ENCODE data around the gene TPCN1.

TPCN1 gene

GRCh38 chr12:113221181-113221996 is at the start of gene TPCN1:
Gene TPCN1 (plus strand): TSS chr12:113221464. CDS start chr12:113226853, 5,389 bp downstream.
- peak; percentile 99 to 100 for DNase-seq

GRCh38 chr12:113171543-113171942 is 49.7 kb upstream of the TPCN1 start:
- no peak for DNase-seq

DNA sequence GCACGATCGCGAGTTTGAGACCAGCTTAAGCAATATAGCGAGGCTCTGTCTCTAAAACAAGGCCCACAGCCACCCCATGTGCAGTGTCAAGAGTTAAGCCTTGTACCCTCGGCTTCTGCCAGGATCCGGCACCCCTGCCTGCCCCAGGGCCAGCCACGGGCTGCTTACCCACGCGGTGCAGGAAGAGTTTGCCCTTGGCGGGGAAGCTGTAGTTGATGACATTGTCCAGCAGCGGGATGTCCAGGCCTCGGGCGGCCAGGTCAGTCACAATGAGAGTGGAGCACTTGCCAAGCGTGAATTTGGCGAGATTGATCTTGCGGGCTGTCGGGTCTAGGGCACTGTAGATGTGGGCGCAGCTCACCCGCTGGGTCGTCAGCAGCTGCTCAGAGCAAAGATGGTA is 49.1 kb upstream of the TPCN1 start:
- no peak for DNase-seq

- no peak for DNase-seq
Observed at GRCh38 chr12:113173081-113173698, 48.1 kb upstream of the TPCN1 start.

- DNase-seq: peak in 1 of 2 experiments; percentile 62
Observed at GRCh38 chr12:113174461-113175384, 46.5 kb upstream of the TPCN1 start.

DNA sequence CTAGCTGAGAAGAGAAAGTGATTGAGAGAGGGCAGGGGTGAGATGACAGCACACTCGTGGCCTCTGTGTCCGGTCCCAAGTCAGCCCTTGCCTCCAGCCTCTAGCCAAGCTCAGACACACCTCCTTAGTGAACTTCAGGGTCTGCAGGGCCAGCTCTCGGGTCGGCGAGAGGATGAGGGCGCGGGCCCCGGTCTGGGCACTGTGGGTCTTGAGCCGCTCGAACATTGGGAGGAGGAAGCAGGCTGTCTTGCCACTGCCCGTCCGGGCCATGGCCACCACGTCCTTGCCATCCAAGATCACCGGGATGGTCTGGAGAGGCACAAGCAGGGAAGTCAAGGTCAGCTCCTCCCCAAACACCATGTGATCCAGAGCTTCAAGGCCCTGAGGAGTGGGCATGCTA is 42.2 kb upstream of the TPCN1 start:
- DNase-seq: no peak

GRCh38 chr12:113180333-113180732 is 40.9 kb upstream of the TPCN1 start:
- DNase-seq: no peak

GRCh38 chr12:113181975-113182374 is 39.3 kb upstream of the TPCN1 start:
- DNase-seq: no peak

GRCh38 chr12:113183030-113183589 is 38.2 kb upstream of the TPCN1 start:
- no peak for DNase-seq

- DNase-seq: no peak
Observed at GRCh38 chr12:113184098-113184899, 37.0 kb upstream of the TPCN1 start.

- peak; percentile 64 to 91 for DNase-seq
Observed at GRCh38 chr12:113184900-113185179, 36.4 kb upstream of the TPCN1 start.

DNA sequence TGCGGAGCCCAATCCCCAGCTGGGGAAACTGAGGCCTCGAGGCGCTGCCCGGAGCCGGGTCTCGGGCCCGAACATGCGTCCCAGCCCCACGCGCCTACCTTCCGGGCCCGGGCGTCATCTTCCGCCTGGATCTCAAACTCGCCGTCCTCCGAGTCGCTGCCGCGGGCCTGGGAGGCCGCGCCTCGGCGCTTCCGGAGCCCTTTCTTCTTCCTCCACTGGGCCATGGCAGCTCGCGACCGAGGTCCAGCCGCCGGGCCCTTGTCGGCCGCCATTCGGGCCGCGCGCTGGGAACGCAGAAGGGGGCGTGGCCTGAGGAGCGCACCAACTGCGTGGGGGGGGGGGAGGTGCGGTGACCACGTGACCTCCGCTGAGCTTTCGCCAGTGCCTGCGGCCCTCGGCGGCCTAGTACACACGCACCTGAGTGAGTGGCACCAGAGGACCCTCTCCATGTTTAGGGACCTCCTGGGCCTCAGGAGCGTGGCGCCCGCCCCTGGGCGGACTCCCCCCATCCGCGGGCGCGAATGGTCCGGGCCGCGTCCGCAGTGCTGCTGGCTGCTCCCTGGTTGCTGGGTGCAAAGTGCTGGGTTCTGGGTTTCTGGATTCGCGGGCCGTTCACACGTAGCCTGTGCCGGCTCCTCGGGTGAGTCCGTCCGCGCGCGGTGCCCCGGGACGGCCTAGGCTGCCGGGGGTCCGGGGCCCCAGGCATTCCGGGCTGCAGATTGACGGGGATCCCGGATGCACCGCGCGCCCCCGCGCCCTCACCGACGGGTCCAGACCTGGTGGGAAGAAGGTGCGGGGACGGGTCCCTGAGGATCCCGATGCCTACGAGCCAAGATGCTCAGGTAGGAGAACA is 35.9 kb upstream of the TPCN1 start, which contains the start of the genes DDX54 and RITA1:
DDX54 (minus strand) TSS at position 299 of the 853 bp plus-strand sequence; CDS start at position 272, 27 bp downstream.
RITA1 (plus strand) TSS at position 542 of the 853 bp plus-strand sequence. CDS start 1,026 bp downstream, outside the sequence.
- peak; percentile 74 to 86 for DNase-seq

DNA sequence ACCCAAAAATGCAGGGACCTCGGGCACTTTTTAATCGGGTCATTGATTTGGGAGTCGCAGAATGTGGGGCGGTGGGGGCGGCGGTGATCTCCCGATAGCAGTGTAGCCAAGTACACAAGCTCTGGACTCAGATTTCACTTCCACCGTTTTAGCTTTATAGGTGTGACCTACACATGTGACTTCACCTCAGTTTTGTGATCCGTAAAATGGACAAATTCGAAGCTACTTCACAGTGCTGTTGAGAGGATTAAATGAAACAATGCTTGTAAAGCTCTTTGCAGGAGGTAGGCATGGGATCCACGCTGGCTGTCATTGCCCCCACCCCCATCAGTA is 35.3 kb upstream of the TPCN1 start:
- DNase-seq: peak; percentile 37 to 70

DNA sequence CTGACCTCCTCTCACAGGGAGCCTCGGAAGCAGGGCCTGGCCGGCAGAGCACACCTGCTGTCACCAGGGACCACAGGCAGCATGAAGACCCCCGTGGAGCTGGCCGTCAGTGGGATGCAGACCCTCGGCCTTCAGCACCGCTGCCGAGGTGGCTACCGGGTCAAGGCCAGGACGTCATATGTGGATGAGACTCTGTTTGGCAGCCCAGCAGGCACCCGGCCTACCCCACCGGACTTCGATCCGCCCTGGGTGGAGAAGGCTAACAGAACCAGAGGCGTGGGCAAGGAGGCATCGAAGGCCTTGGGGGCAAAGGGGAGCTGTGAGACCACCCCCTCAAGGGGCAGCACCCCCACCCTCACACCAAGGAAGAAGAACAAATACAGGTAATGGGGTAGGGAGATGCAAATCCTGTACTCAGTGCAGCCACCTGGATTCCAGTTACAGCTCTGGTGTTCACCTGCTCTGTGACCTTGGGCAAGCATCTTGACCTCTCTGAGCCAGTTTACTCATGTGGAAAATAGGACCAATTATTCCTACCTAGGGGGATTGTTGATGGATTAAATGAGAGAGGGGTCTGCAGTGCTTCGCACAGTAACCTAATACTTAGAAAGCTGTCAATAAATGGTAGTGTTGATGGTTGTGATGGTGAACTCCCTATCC is 34.5 kb upstream of the TPCN1 start:
- no peak for DNase-seq

DNA sequence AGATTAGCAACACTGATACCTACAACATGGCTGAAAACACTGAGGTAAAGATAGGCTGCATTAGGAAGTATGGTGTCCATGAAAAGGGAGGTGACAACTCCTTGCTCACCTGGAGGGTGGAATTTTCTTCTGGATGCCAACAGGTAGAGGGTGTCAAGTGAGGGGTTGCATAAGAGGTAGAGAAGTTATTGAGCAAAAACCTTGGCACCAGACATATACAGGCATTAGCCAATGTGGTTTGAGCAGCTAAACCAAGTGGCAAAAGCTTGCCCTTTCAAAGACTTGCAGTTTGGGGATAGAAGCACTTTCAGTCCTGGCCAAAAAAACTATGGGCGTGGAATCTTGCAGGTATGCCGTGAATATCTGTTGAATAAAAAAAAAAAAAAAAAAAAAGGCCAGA is 31.9 kb upstream of the TPCN1 start:
- DNase-seq: no peak

DNA sequence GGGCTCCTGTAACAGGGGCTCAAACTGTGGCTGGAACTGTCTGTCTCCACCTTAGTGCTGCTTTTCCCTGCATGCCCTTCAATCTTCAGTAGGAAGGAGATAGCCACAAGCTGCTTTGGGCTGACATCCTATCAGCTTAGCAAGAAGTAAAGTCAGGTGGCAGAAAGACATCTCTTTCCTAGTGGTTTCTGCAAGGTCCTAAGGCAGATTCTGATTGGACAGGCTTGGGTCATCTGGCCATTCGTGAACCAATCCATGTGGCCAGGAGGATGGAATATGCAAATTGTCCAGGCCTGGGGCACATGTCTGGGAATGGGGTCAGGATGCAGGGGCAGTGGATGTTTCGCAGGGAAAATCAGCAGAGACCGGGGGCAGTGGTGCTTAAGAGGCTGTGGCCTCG is 30.5 kb upstream of the TPCN1 start:
- DNase-seq: peak in 1 of 2 experiments; percentile 10

GRCh38 chr12:113191227-113191626 is 30.0 kb upstream of the TPCN1 start:
- DNase-seq: no peak

- no peak for DNase-seq
Observed at GRCh38 chr12:113194971-113195391, 26.3 kb upstream of the TPCN1 start.

- DNase-seq: no peak
Observed at GRCh38 chr12:113195598-113195997, 25.7 kb upstream of the TPCN1 start.

- no peak for DNase-seq
Observed at GRCh38 chr12:113196582-113196981, 24.7 kb upstream of the TPCN1 start.

- peak; percentile 25 to 66 for DNase-seq
Observed at GRCh38 chr12:113196990-113197389, 24.3 kb upstream of the TPCN1 start.
